GM12801 (cell line): ENCODE data around the gene SERPINE2.

Experiments
- CTCF ChIP-seq: IDR thresholded peaks from one replicate; pipeline ENCODE4 v1.5.1; 2011; ENCODE audit warnings: control low read depth; ENCODE audit not compliant: insufficient read length; ENCODE audit errors: extremely low read depth

The SERPINE2 gene

DNA sequence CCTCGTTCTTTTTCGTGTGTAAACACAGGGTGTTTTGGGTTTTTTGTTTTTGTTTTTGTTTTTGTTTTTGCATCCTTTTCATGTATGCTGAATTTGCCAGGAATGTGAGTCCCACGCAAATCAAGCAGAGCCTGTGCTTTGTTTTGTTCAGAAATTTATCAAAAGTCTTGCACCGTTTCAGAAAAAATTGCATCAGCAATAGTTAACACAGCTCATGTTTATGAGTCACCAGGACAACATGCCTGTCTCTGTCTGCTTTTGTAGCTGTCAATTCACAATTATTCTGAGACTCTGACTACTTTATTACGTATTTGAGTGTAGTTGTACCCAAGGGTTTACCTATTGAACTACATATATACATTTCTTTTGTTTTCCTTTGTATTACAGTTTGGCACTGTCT is 43.5 kb downstream of the SERPINE2 start:
- no peak for TF ChIP-seq CTCF

GRCh38 chr2:223994562-223995162 is 44.4 kb downstream of the SERPINE2 start:
- TF ChIP-seq CTCF = no peak

DNA sequence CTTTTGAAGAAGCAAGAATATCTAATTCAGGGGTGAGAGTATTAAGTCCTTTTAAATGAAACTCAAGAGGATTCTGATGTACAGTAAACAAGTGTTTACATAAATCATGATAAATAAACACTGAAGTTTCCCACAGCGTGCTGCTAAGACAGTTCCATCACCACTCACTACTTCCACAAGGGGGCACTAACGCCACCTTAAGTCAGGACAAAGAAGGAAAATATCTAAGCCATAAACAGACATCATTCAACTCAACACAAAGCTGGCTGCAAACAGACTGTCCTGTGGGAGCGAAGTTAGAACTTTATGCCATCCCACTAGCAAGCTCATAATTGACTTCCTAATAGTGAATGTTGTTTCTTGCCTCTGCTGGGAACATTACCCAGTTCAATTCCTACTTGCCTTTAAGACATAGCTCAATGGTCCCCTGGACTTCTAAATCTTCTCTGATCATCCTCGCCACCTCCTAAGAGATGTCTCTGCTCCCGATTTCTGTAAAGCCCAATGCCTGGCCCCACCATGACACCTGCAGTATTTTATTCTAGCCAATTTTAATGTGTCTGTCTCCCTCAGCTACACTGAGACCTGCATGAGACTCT is 45.4 kb downstream of the SERPINE2 start:
- TF ChIP-seq CTCF = no peak

- TF ChIP-seq CTCF = no peak
Observed at GRCh38 chr2:223991611-223992010, 47.5 kb downstream of the SERPINE2 start.

- TF ChIP-seq CTCF = no peak
Observed at GRCh38 chr2:223989856-223990232, 49.2 kb downstream of the SERPINE2 start.

- TF ChIP-seq CTCF = no peak
Observed at GRCh38 chr2:223989206-223989855, 49.8 kb downstream of the SERPINE2 start.

DNA sequence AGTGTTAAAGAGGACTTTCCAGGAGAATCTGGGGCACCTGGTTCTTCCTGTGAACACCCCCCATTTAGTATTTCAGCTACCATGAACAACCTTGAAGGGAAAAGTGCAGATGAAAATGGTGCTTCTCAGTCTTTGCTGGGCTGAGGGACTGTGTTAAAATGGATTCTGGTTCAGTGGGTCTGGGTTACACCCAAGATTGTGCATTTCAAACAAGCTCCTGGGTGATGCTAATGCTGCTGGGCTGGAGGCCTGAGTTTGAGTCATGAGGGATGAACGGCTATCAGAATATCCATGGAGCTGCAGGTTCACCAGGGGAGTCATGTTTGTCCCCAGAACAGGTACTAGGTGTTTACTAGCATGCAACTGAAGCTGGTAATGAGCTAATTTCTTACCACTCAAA is 57.8 kb downstream of the SERPINE2 start:
- no peak for TF ChIP-seq CTCF
